Measurements from ENCODE around the gene PLEKHG2. TPM values are rescaled to one million over a fixed set of nuclear protein-coding genes. Genes with fewer than 3 reads are reported as not detected.

Gene PLEKHG2
- total RNA-seq, 1 donor from 2014 or later = 135 TPM

- Mint-ChIP-seq H3K36me3 (ENCODE audit: low read depth) (peaks cover 12% of the 10 kb centered on the region), H3K9me3 (no peaks in the 10 kb centered on the region), H3K4me3 (no peak overlapping the region)
Observed at GRCh38 chr19:39469567-39469966, 57.1 kb downstream of the PLEKHG2 start.

GRCh38 chr19:39470724-39471339 is 58.4 kb downstream of the PLEKHG2 start:
- no peaks in the 10 kb centered on the region for H3K27me3 Mint-ChIP-seq (ENCODE audit: low read depth)
- no peak for TF ChIP-seq CTCF (conservative IDR thresholded peaks at IDR 0.05)
- DNase-seq (ENCODE audit: low read depth, low spot score) = no peak
- no peak overlapping the region for H3K4me3 Mint-ChIP-seq
- H3K27ac Mint-ChIP-seq (ENCODE audit: unreplicated experiment) = no peak overlapping the region
- H3K36me3 Mint-ChIP-seq (ENCODE audit: low read depth) = peaks cover 14% of the 10 kb centered on the region
- no peaks in the 10 kb centered on the region for H3K4me1 Mint-ChIP-seq
- no peaks in the 10 kb centered on the region for H3K9me3 Mint-ChIP-seq

More at GRCh38 chr19:39469567-39469966, 57.1 kb downstream of the PLEKHG2 start:
- no peak for DNase-seq (ENCODE audit: low read depth, low spot score)
- H3K4me1 Mint-ChIP-seq = no peaks in the 10 kb centered on the region
- no peaks in the 10 kb centered on the region for H3K27me3 Mint-ChIP-seq (ENCODE audit: low read depth)
- TF ChIP-seq CTCF (conservative IDR thresholded peaks at IDR 0.05) = no peak
- H3K27ac Mint-ChIP-seq (ENCODE audit: unreplicated experiment) = peak overlapping the region; percentile 25

GRCh38 chr19:39471756-39472536 is 59.5 kb downstream of the PLEKHG2 start:
- no peaks in the 10 kb centered on the region for H3K4me1 Mint-ChIP-seq
- no peaks in the 10 kb centered on the region for H3K9me3 Mint-ChIP-seq

GRCh38 chr19:39472746-39473442 is 60.4 kb downstream of the PLEKHG2 start:
- Mint-ChIP-seq H3K4me3 (no peak overlapping the region), H3K27me3 (ENCODE audit: low read depth) (no peaks in the 10 kb centered on the region), H3K9me3 (no peaks in the 10 kb centered on the region), H3K4me1 (no peaks in the 10 kb centered on the region), H3K27ac (ENCODE audit: unreplicated experiment) (no peak overlapping the region), H3K36me3 (ENCODE audit: low read depth) (peaks cover 16% of the 10 kb centered on the region)
- TF ChIP-seq CTCF (conservative IDR thresholded peaks at IDR 0.05) = no peak
- DNase-seq (ENCODE audit: low read depth, low spot score) = no peak

More at GRCh38 chr19:39471756-39472536, 59.5 kb downstream of the PLEKHG2 start:
- no peaks in the 10 kb centered on the region for H3K27me3 Mint-ChIP-seq (ENCODE audit: low read depth)
- no peak overlapping the region for H3K4me3 Mint-ChIP-seq
- TF ChIP-seq CTCF (conservative IDR thresholded peaks at IDR 0.05) = no peak
- DNase-seq (ENCODE audit: low read depth, low spot score) = no peak
- peaks cover 16% of the 10 kb centered on the region for H3K36me3 Mint-ChIP-seq (ENCODE audit: low read depth)
- no peak overlapping the region for H3K27ac Mint-ChIP-seq (ENCODE audit: unreplicated experiment)

GRCh38 chr19:39473443-39473960 is 61.0 kb downstream of the PLEKHG2 start:
- H3K4me3 Mint-ChIP-seq = no peak overlapping the region
- no peak for TF ChIP-seq CTCF (conservative IDR thresholded peaks at IDR 0.05)
- no peak for DNase-seq (ENCODE audit: low read depth, low spot score)
- H3K27me3 Mint-ChIP-seq (ENCODE audit: low read depth) = no peaks in the 10 kb centered on the region
- peaks cover 16% of the 10 kb centered on the region for H3K36me3 Mint-ChIP-seq (ENCODE audit: low read depth)
- no peaks in the 10 kb centered on the region for H3K4me1 Mint-ChIP-seq
- H3K27ac Mint-ChIP-seq (ENCODE audit: unreplicated experiment) = no peak overlapping the region
- no peaks in the 10 kb centered on the region for H3K9me3 Mint-ChIP-seq

Measured in neural crest cell (in vitro differentiated cells).